Ascending aorta (tissue), 2 donors: ENCODE data around the gene FAM24B. TPM values are rescaled to one million over a fixed set of nuclear protein-coding genes. Genes with fewer than 3 reads are reported as not detected.

Experiments
- DNase-seq, 2 donors: peaks; one replicate each; pipeline ENCODE4 v3.0.0-alpha.2; 2019; ENCODE audit warnings: low spot score in 2 of 2
- H3K27ac ChIP-seq, 2 donors: fragments of 200-600 bp; sonication (generic); one replicate each; pipeline ENCODE4 v1.5.1; 2016 to 2017; ENCODE audit warnings: mild to moderate bottlenecking in 1 of 2
- H3K27me3 ChIP-seq: fragments of 200-600 bp; sonication (generic); one replicate; pipeline ENCODE4 v1.5.1; 2017
- H3K36me3 ChIP-seq, 2 donors: fragments of 200-600 bp; sonication (generic); one replicate each; pipeline ENCODE4 v1.5.1; 2016
- H3K4me1 ChIP-seq, 2 donors: fragments of 200-600 bp; sonication (generic); one replicate each; pipeline ENCODE4 v1.5.1; 2016 to 2017; ENCODE audit warnings: mild to moderate bottlenecking in 1 of 2
- H3K4me3 ChIP-seq, 2 donors: fragments of 200-600 bp; sonication (generic); one replicate each; pipeline ENCODE4 v1.5.1; 2016 to 2017; ENCODE audit warnings: mild to moderate bottlenecking in 1 of 2
- H3K9me3 ChIP-seq, 2 donors: fragments of 200-600 bp; sonication (generic); one replicate each; pipeline ENCODE4 v1.5.1; 2016
- CTCF ChIP-seq, 3 experiments: fragments of 200-600 bp in 2 of 3; fragments of 450-650 bp in 1 of 3; sonication (generic) in 2 of 3; IDR thresholded peaks; one replicate each; pipeline ENCODE4 v1.5.1; 2016 to 2019; ENCODE audit warnings: antibody characterized with exemption in 3 of 3, mild to moderate bottlenecking in 1 of 3, moderate library complexity in 1 of 3
- intact Hi-C: fragments of 100-400 bp; cut with DNase I; formaldehyde crosslinking; loops from one replicate; pipeline ENCODE4 v1.15.1; 2023
- total RNA-seq: library from RNA; depleted of rRNA; stranded (reverse); fragments of >200 nt; gene quantifications from one replicate; pipeline ENCODE4 v1.1.0, GENCODE V29; 2016

The FAM24B gene
- total RNA-seq, 1 donor from 2014 or later, result not detected

GRCh38 chr10:122828716-122829255 lies 50.6 kb downstream of the FAM24B start:
- Histone ChIP-seq H3K27me3 (no peaks in the 10 kb centered on the region), H3K9me3 (no peaks in the 10 kb centered on the region), H3K4me1 (no peaks in the 10 kb centered on the region), H3K4me3 (no peak overlapping the region), H3K27ac (no peak overlapping the region), H3K36me3 (no peaks in the 10 kb centered on the region)
- DNase-seq, result no peak
- intact Hi-C loops, result no loop called here
- no peak for TF ChIP-seq CTCF (IDR thresholded peaks at IDR 0.05)

GRCh38 chr10:122827302-122827701 lies 52.1 kb downstream of the FAM24B start:
- Histone ChIP-seq H3K27ac (no peak overlapping the region), H3K4me3 (no peak overlapping the region), H3K27me3 (no peaks in the 10 kb centered on the region), H3K9me3 (no peaks in the 10 kb centered on the region), H3K4me1 (no peaks in the 10 kb centered on the region), H3K36me3 (no peaks in the 10 kb centered on the region)
- no peak for DNase-seq
- intact Hi-C loops, result no loop called here
- TF ChIP-seq CTCF (IDR thresholded peaks at IDR 0.05), result no peak

- intact Hi-C loops, result no loop called here
- no peak for TF ChIP-seq CTCF (IDR thresholded peaks at IDR 0.05)
- DNase-seq, result no peak
- no peak overlapping the region for H3K4me3 ChIP-seq
- H3K27ac ChIP-seq, result no peak overlapping the region
- H3K36me3 ChIP-seq, result no peaks in the 10 kb centered on the region
- no peaks in the 10 kb centered on the region for H3K9me3 ChIP-seq
- no peaks in the 10 kb centered on the region for H3K27me3 ChIP-seq
- no peaks in the 10 kb centered on the region for H3K4me1 ChIP-seq
Measured at GRCh38 chr10:122822973-122823690, 56.2 kb downstream of the FAM24B start.

GRCh38 chr10:122821808-122822207 lies 57.6 kb downstream of the FAM24B start:
- no peak for TF ChIP-seq CTCF (IDR thresholded peaks at IDR 0.05)
- Histone ChIP-seq H3K27ac (no peak overlapping the region), H3K9me3 (no peaks in the 10 kb centered on the region), H3K4me3 (no peak overlapping the region), H3K4me1 (no peaks in the 10 kb centered on the region), H3K36me3 (no peaks in the 10 kb centered on the region), H3K27me3 (no peaks in the 10 kb centered on the region)
- intact Hi-C loops, result no loop called here
- no peak for DNase-seq

GRCh38 chr10:122815458-122815857 lies 63.9 kb downstream of the FAM24B start:
- H3K4me1 ChIP-seq, result no peaks in the 10 kb centered on the region
- H3K27me3 ChIP-seq, result no peaks in the 10 kb centered on the region
- H3K27ac ChIP-seq, result no peak overlapping the region
- H3K36me3 ChIP-seq, result no peaks in the 10 kb centered on the region
- DNase-seq, result no peak
- no peak overlapping the region for H3K4me3 ChIP-seq
- TF ChIP-seq CTCF (IDR thresholded peaks at IDR 0.05), result no peak
- intact Hi-C loops, result no loop called here
- H3K9me3 ChIP-seq, result no peaks in the 10 kb centered on the region
